ENCODE measurements around the gene GOLGA2.
A peak's percentile ranks its signal among the peaks of the same experiment; 100 is the strongest.

GOLGA2 gene

DNA sequence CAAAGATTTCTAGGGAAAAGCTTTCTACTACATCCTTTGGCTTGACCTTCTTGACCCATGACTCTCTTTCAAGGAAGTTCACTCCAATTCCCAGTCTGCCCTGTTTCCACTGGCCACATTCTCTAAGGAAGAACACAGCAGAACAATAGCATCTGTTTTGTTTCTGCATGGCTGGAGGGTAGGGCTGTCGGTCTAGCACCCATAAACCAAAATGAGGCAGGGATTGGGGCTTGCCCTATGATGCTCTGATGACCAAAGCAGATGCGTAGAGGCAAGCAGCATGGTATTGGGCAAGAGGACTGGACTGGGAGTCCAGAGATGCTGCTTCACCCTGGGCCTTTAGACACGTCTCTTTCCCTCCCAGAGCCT lies 24.1 kb downstream of the GOLGA2 start:
- H3K4me3 ChIP-seq (ENCODE audit: low read length), result no peak overlapping the region
- DNase-seq (ENCODE audit: low read depth), result peak; percentile 16
- TF ChIP-seq, protein P1, sequence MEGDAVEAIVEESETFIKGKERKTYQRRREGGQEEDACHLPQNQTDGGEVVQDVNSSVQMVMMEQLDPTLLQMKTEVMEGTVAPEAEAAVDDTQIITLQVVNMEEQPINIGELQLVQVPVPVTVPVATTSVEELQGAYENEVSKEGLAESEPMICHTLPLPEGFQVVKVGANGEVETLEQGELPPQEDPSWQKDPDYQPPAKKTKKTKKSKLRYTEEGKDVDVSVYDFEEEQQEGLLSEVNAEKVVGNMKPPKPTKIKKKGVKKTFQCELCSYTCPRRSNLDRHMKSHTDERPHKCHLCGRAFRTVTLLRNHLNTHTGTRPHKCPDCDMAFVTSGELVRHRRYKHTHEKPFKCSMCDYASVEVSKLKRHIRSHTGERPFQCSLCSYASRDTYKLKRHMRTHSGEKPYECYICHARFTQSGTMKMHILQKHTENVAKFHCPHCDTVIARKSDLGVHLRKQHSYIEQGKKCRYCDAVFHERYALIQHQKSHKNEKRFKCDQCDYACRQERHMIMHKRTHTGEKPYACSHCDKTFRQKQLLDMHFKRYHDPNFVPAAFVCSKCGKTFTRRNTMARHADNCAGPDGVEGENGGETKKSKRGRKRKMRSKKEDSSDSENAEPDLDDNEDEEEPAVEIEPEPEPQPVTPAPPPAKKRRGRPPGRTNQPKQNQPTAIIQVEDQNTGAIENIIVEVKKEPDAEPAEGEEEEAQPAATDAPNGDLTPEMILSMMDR (conservative IDR thresholded peaks at IDR 0.05; ENCODE audit: low read length), result no peak

DNA sequence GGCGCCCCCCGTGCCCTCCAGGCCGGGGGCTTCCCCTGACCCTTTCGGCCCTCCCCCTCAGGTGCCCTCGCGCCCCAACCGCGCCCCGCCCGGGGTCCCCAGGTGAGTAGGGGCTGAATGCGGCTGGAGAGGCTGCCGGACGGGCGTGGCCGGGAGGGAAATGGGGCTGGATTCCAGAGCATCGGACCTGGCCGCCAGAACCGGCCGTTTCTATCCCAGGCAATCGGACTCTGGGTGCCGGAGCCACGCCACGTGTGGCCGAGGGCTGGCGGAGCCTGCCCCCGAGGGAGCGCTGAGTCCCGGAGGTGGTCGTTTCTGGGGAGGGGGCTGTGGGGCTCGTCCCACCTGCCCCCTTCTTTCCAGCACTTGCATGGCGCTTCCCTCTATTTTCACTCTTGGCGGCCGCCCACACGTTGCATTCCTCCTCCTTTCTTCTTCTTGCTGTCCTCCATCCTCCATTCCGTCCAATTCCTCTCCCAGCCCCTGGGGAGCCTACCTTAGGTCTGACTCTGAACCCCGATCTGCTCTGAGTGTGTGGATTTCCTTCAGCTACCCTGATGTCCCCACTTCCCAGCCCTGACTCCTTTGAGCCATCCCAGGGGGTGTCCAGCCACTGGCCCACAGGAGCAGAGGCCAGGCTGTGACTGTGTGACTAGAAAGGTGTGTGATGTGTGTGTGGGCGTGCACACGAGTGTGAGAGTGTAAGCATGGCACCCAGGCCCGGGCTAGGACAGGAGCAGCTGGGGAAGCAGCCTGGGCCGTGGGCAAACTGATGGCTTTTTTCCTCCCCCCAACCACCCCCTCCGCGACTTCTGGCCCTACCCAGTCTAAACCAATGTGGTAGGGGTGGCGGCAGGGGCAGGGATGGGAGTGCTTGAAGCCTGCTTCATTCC lies 24.7 kb downstream of the GOLGA2 start:
- TF ChIP-seq, protein P1 (conservative IDR thresholded peaks at IDR 0.05; ENCODE audit: low read length), result no peak
- DNase-seq (ENCODE audit: low read depth), result no peak
- H3K4me3 ChIP-seq (ENCODE audit: low read length), result no peak overlapping the region

- TF ChIP-seq, protein P1 (conservative IDR thresholded peaks at IDR 0.05; ENCODE audit: low read length), result no peak
- DNase-seq (ENCODE audit: low read depth), result peak; percentile 55
- no peak overlapping the region for H3K4me3 ChIP-seq (ENCODE audit: low read length)
Observed at GRCh38 chr9:128249908-128250838, 25.6 kb downstream of the GOLGA2 start.

- TF ChIP-seq, protein P1 (conservative IDR thresholded peaks at IDR 0.05; ENCODE audit: low read length), result no peak
- H3K4me3 ChIP-seq (ENCODE audit: low read length), result no peak overlapping the region
- no peak for DNase-seq (ENCODE audit: low read depth)
Observed at GRCh38 chr9:128249558-128249907, 26.3 kb downstream of the GOLGA2 start.

DNA sequence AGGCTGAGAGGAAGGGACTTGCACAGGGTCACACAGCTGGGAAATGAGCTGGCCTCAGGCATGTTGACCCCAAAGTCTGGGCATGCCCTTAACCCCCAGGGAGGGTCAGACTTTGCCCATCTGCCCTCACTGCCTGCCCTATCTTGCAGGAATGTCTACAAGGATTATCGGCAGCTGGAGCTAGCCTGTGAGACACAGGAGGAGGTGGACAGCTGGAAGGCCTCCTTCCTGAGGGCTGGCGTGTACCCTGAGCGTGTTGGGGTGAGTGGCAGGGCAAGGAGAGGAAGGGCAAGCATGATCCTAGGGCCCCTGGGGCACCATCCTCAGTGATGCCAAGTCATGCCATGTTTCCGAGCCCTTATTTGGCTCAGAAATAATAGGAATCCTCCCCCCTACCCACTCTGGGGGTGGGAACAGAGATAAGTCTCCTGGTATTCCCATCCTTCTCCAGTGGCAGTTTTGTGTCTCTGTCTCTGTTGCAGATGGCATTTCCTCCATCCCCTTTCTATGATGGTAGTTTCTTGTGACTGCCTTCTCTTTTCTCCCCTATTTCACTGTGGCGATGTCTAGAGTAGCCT lies 28.5 kb downstream of the GOLGA2 start:
- H3K4me3 ChIP-seq (ENCODE audit: low read length), result no peak overlapping the region
- TF ChIP-seq, protein P1 (conservative IDR thresholded peaks at IDR 0.05; ENCODE audit: low read length), result no peak
- no peak for DNase-seq (ENCODE audit: low read depth)

- TF ChIP-seq, protein P1 (conservative IDR thresholded peaks at IDR 0.05; ENCODE audit: low read length), result no peak
- no peak for DNase-seq (ENCODE audit: low read depth)
- no peak overlapping the region for H3K4me3 ChIP-seq (ENCODE audit: low read length)
Observed at GRCh38 chr9:128246471-128246870, 29.3 kb downstream of the GOLGA2 start.
